Measurements from ENCODE around the gene SAT2.

SAT2 gene

GRCh38 chr17:7627250-7628121, at the start of gene SAT2:
Gene SAT2 (minus strand): TSS chr17:7627821. CDS start chr17:7627635, 186 bp downstream.
- Histone ChIP-seq H3K36me3 (ENCODE audit: control insufficient read depth in 1 of 2, insufficient read depth in 2 of 2, low read length in 2 of 2) (no peaks in the 10 kb centered on the region), H3K27ac (ENCODE audit: low read length) (peak within 1 kb of the TSS; percentile 95), H3K27me3 (ENCODE audit: low read depth, low read length) (no peaks in the 10 kb centered on the region), H3K4me3 (ENCODE audit: low read depth in 1 of 2, low read length in 2 of 2) (peak within 1 kb of the TSS; percentile 77 to 89), H3K4me1 (ENCODE audit: control insufficient read depth in 1 of 2, insufficient read depth in 2 of 2, low read length in 2 of 2) (peaks cover 5 to 10% of the 10 kb centered on the region in 2 donors), H3K9me3 (ENCODE audit: control insufficient read depth in 1 of 2, low read length in 2 of 2) (no peaks in the 10 kb centered on the region)

- H3K4me3 ChIP-seq (ENCODE audit: low read depth in 1 of 2, low read length in 2 of 2): no peak overlapping the region
- H3K4me1 ChIP-seq (ENCODE audit: control insufficient read depth in 1 of 2, insufficient read depth in 2 of 2, low read length in 2 of 2): no peaks in the 10 kb centered on the region
- no peaks in the 10 kb centered on the region for H3K27me3 ChIP-seq (ENCODE audit: low read depth, low read length)
- H3K9me3 ChIP-seq (ENCODE audit: control insufficient read depth in 1 of 2, low read length in 2 of 2): peaks cover 6 to 7% of the 10 kb centered on the region in 2 donors
- H3K36me3 ChIP-seq (ENCODE audit: control insufficient read depth in 1 of 2, insufficient read depth in 2 of 2, low read length in 2 of 2): peaks cover 20 to 41% of the 10 kb centered on the region in 2 donors
- H3K27ac ChIP-seq (ENCODE audit: low read length): no peak overlapping the region
Observed at GRCh38 chr17:7676533-7676932, 48.9 kb upstream of the SAT2 start.

- no peak overlapping the region for H3K4me3 ChIP-seq (ENCODE audit: low read depth in 1 of 2, low read length in 2 of 2)
- H3K36me3 ChIP-seq (ENCODE audit: control insufficient read depth in 1 of 2, insufficient read depth in 2 of 2, low read length in 2 of 2): peaks cover 26 to 52% of the 10 kb centered on the region in 2 donors
- no peaks in the 10 kb centered on the region for H3K4me1 ChIP-seq (ENCODE audit: control insufficient read depth in 1 of 2, insufficient read depth in 2 of 2, low read length in 2 of 2)
- H3K9me3 ChIP-seq (ENCODE audit: control insufficient read depth in 1 of 2, low read length in 2 of 2): peaks cover 6 to 7% of the 10 kb centered on the region in 2 donors
- no peaks in the 10 kb centered on the region for H3K27me3 ChIP-seq (ENCODE audit: low read depth, low read length)
- H3K27ac ChIP-seq (ENCODE audit: low read length): no peak overlapping the region
Observed at GRCh38 chr17:7674934-7675333, 47.3 kb upstream of the SAT2 start.

- H3K36me3 ChIP-seq (ENCODE audit: control insufficient read depth in 1 of 2, insufficient read depth in 2 of 2, low read length in 2 of 2): peaks cover 37 to 69% of the 10 kb centered on the region in 2 donors
- no peak overlapping the region for H3K4me3 ChIP-seq (ENCODE audit: low read depth in 1 of 2, low read length in 2 of 2)
- no peaks in the 10 kb centered on the region for H3K4me1 ChIP-seq (ENCODE audit: control insufficient read depth in 1 of 2, insufficient read depth in 2 of 2, low read length in 2 of 2)
- H3K27me3 ChIP-seq (ENCODE audit: low read depth, low read length): no peaks in the 10 kb centered on the region
- peaks cover 6 to 7% of the 10 kb centered on the region in 2 donors for H3K9me3 ChIP-seq (ENCODE audit: control insufficient read depth in 1 of 2, low read length in 2 of 2)
- H3K27ac ChIP-seq (ENCODE audit: low read length): no peak overlapping the region
Observed at GRCh38 chr17:7673239-7673638, 45.6 kb upstream of the SAT2 start.

- H3K9me3 ChIP-seq (ENCODE audit: control insufficient read depth in 1 of 2, low read length in 2 of 2): peaks cover 2 to 3% of the 10 kb centered on the region in 2 donors
- peaks cover 23 to 49% of the 10 kb centered on the region in 2 donors for H3K36me3 ChIP-seq (ENCODE audit: control insufficient read depth in 1 of 2, insufficient read depth in 2 of 2, low read length in 2 of 2)
- no peaks in the 10 kb centered on the region for H3K27me3 ChIP-seq (ENCODE audit: low read depth, low read length)
- H3K4me1 ChIP-seq (ENCODE audit: control insufficient read depth in 1 of 2, insufficient read depth in 2 of 2, low read length in 2 of 2): no peaks in the 10 kb centered on the region
- no peak overlapping the region for H3K27ac ChIP-seq (ENCODE audit: low read length)
- no peak overlapping the region for H3K4me3 ChIP-seq (ENCODE audit: low read depth in 1 of 2, low read length in 2 of 2)
Observed at GRCh38 chr17:7668482-7668881, 40.9 kb upstream of the SAT2 start.

GRCh38 chr17:7667656-7668406, 40.2 kb upstream of the SAT2 start:
- Histone ChIP-seq H3K36me3 (ENCODE audit: control insufficient read depth in 1 of 2, insufficient read depth in 2 of 2, low read length in 2 of 2) (peaks cover 17 to 42% of the 10 kb centered on the region in 2 donors), H3K4me3 (ENCODE audit: low read depth in 1 of 2, low read length in 2 of 2) (no peak overlapping the region), H3K27me3 (ENCODE audit: low read depth, low read length) (no peaks in the 10 kb centered on the region), H3K4me1 (ENCODE audit: control insufficient read depth in 1 of 2, insufficient read depth in 2 of 2, low read length in 2 of 2) (no peaks in the 10 kb centered on the region), H3K27ac (ENCODE audit: low read length) (no peak overlapping the region), H3K9me3 (ENCODE audit: control insufficient read depth in 1 of 2, low read length in 2 of 2) (no peaks in the 10 kb centered on the region)

GRCh38 chr17:7656958-7657609, 29.5 kb upstream of the SAT2 start:
- no peaks in the 10 kb centered on the region for H3K9me3 ChIP-seq (ENCODE audit: control insufficient read depth in 1 of 2, low read length in 2 of 2)
- peaks cover 14% of the 10 kb centered on the region for H3K27me3 ChIP-seq (ENCODE audit: low read depth, low read length)
- H3K36me3 ChIP-seq (ENCODE audit: control insufficient read depth in 1 of 2, insufficient read depth in 2 of 2, low read length in 2 of 2): no peaks in the 10 kb centered on the region
- H3K4me1 ChIP-seq (ENCODE audit: control insufficient read depth in 1 of 2, insufficient read depth in 2 of 2, low read length in 2 of 2): peaks cover 0 to 10% of the 10 kb centered on the region in 2 donors
- no peak overlapping the region for H3K27ac ChIP-seq (ENCODE audit: low read length)
- no peak overlapping the region for H3K4me3 ChIP-seq (ENCODE audit: low read depth in 1 of 2, low read length in 2 of 2)

- H3K4me3 ChIP-seq (ENCODE audit: low read depth in 1 of 2, low read length in 2 of 2): no peak overlapping the region
- peaks cover 24% of the 10 kb centered on the region for H3K27me3 ChIP-seq (ENCODE audit: low read depth, low read length)
Observed at GRCh38 chr17:7655541-7655840, 27.9 kb upstream of the SAT2 start.

GRCh38 chr17:7654832-7655540, 27.4 kb upstream of the SAT2 start:
- peaks cover 0 to 27% of the 10 kb centered on the region in 2 donors for H3K4me1 ChIP-seq (ENCODE audit: control insufficient read depth in 1 of 2, insufficient read depth in 2 of 2, low read length in 2 of 2)
- no peak overlapping the region for H3K27ac ChIP-seq (ENCODE audit: low read length)

More at GRCh38 chr17:7655541-7655840, 27.9 kb upstream of the SAT2 start:
- Histone ChIP-seq H3K36me3 (ENCODE audit: control insufficient read depth in 1 of 2, insufficient read depth in 2 of 2, low read length in 2 of 2) (no peaks in the 10 kb centered on the region), H3K4me1 (ENCODE audit: control insufficient read depth in 1 of 2, insufficient read depth in 2 of 2, low read length in 2 of 2) (peaks cover 0 to 22% of the 10 kb centered on the region in 2 donors), H3K27ac (ENCODE audit: low read length) (no peak overlapping the region), H3K9me3 (ENCODE audit: control insufficient read depth in 1 of 2, low read length in 2 of 2) (no peaks in the 10 kb centered on the region)

GRCh38 chr17:7652388-7653356, 25.1 kb upstream of the SAT2 start:
- Histone ChIP-seq H3K36me3 (ENCODE audit: control insufficient read depth in 1 of 2, insufficient read depth in 2 of 2, low read length in 2 of 2) (no peaks in the 10 kb centered on the region), H3K9me3 (ENCODE audit: control insufficient read depth in 1 of 2, low read length in 2 of 2) (no peaks in the 10 kb centered on the region)

More at GRCh38 chr17:7654832-7655540, 27.4 kb upstream of the SAT2 start:
- no peaks in the 10 kb centered on the region for H3K9me3 ChIP-seq (ENCODE audit: control insufficient read depth in 1 of 2, low read length in 2 of 2)
- H3K27me3 ChIP-seq (ENCODE audit: low read depth, low read length): peaks cover 27% of the 10 kb centered on the region
- no peak overlapping the region for H3K4me3 ChIP-seq (ENCODE audit: low read depth in 1 of 2, low read length in 2 of 2)
- no peaks in the 10 kb centered on the region for H3K36me3 ChIP-seq (ENCODE audit: control insufficient read depth in 1 of 2, insufficient read depth in 2 of 2, low read length in 2 of 2)

More at GRCh38 chr17:7652388-7653356, 25.1 kb upstream of the SAT2 start:
- H3K4me3 ChIP-seq (ENCODE audit: low read depth in 1 of 2, low read length in 2 of 2): peak overlapping the region in 1 of 2 donors; percentile 77
- H3K27me3 ChIP-seq (ENCODE audit: low read depth, low read length): peaks cover 29% of the 10 kb centered on the region
- peaks cover 0 to 29% of the 10 kb centered on the region in 2 donors for H3K4me1 ChIP-seq (ENCODE audit: control insufficient read depth in 1 of 2, insufficient read depth in 2 of 2, low read length in 2 of 2)
- H3K27ac ChIP-seq (ENCODE audit: low read length): no peak overlapping the region

All from muscle layer of duodenum (tissue), 2 donors.